Lower leg skin (tissue), 4 donors: ENCODE data around the gene SCUBE3. TPM values are rescaled to one million over a fixed set of nuclear protein-coding genes. Genes with fewer than 3 reads are reported as not detected.

Experiments used
- DNase-seq, 2 donors: peaks; one replicate each; pipeline ENCODE4 v3.0.0-alpha.2; 2019; ENCODE audit warnings: low spot score in 2 of 2
- H3K4me3 ChIP-seq: fragments of 200-600 bp; sonication (generic); 2 replicates; pipeline ENCODE4 v1.5.1; 2017; ENCODE audit warnings: mild to moderate bottlenecking, low read depth; ENCODE audit not compliant: poor library complexity, severe bottlenecking
- POLR2A ChIP-seq, 2 donors: fragments of 450-650 bp; IDR thresholded peaks; one replicate each; pipeline ENCODE4 v1.6.1; 2016 to 2017; ENCODE audit warnings: antibody characterized with exemption in 2 of 2, mild to moderate bottlenecking in 1 of 2, moderate library complexity in 1 of 2
- WGBS, 2 donors: methylation state at CpG; one replicate each; pipeline ENCODE4 v1.1.5; 2018; 5-methylcytosine and 5-hydroxymethylcytosine counted together
- intact Hi-C: fragments of 100-400 bp; cut with DNase I; formaldehyde crosslinking; loops from one replicate; pipeline ENCODE4 v1.15.0; 2023; ENCODE audit warnings: low total_unique reads
- total RNA-seq, 4 donors: library from RNA; depleted of rRNA; stranded (reverse); fragments of >200 nt; gene quantifications; one replicate each; pipeline ENCODE4 v1.1.0, GENCODE V29; 2016
- TF ChIP-seq, protein P1 (sequence below), 3 donors: fragments of 450-650 bp; IDR thresholded peaks; one replicate each; pipeline ENCODE4 v1.5.1; 2016; ENCODE audit warnings: antibody characterized with exemption in 3 of 3, mild to moderate bottlenecking in 3 of 3, moderate library complexity in 2 of 3

SCUBE3 gene
- total RNA-seq, 4 donors from 2014 or later: 0.13 to 0.91 (median 0.39) TPM; not detected in 1

DNA sequence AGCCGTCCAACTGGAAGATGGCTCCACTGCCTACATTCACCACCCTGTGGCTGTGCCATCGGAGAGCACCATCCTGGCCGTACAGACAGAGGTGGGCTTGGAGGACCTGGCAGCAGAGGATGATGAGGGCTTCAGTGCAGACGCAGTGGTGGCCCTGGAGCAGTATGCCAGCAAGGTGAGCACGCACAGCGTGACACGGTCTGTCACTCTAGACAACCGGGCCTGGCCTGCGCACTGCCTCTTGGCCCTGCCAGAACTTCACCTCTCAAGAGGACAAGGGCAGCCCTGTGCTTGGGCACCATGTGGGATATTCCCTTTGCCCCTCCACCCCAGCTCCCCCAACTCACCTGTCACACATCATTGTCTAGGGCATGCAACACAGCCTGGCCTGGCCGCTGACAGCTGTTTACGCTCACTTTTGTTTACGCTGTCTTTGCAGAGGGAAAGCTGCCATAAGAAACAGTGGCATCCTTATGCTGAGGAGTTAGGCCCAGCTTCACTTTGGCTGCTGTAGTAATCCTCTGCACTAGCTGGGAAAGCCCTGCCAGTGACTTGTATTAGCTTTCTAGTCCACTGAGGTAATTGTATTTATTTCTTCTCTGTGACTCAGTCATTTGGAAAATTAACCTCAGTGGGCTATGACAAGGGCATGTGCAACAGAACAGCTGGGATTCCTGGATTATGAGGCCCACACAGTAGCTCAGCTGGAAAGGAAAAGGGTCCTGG lies 74.1 kb downstream of the SCUBE3 start:
- WGBS, 2 donors: 94% methylated on average over 12 of the region's 12 CpGs
- intact Hi-C loops: no loop called here

DNA sequence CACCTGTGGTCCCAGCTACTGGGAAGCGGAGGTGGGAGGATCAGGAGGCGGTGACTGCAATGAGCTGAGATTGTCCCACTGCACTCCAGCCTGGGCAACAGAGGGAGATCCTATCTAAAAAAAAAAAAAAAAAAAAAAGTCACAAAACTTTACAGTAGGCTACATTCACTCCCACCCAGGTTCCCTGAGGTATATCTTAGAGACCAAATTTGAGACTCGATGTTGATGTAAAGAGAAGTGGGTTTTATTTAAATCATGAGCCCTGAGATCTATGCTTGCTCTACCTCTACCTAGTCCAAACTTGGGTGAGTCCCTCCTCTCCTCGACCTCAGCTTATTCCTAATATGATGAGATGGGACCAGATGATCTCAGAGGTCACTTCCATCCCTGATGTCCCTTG lies 75.1 kb downstream of the SCUBE3 start:
- 72 to 73% methylated on average over 4 of the region's 4 CpGs for WGBS, 2 donors
- intact Hi-C loops: no loop called here

More for the DNA sequence above, 74.1 kb downstream of the SCUBE3 start:
- DNase-seq: no peak
- no peak overlapping the region for H3K4me3 ChIP-seq
- TF ChIP-seq, protein P1, sequence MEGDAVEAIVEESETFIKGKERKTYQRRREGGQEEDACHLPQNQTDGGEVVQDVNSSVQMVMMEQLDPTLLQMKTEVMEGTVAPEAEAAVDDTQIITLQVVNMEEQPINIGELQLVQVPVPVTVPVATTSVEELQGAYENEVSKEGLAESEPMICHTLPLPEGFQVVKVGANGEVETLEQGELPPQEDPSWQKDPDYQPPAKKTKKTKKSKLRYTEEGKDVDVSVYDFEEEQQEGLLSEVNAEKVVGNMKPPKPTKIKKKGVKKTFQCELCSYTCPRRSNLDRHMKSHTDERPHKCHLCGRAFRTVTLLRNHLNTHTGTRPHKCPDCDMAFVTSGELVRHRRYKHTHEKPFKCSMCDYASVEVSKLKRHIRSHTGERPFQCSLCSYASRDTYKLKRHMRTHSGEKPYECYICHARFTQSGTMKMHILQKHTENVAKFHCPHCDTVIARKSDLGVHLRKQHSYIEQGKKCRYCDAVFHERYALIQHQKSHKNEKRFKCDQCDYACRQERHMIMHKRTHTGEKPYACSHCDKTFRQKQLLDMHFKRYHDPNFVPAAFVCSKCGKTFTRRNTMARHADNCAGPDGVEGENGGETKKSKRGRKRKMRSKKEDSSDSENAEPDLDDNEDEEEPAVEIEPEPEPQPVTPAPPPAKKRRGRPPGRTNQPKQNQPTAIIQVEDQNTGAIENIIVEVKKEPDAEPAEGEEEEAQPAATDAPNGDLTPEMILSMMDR (IDR thresholded peaks at IDR 0.05): no peak
- TF ChIP-seq POLR2A (IDR thresholded peaks at IDR 0.05): no peak

DNA sequence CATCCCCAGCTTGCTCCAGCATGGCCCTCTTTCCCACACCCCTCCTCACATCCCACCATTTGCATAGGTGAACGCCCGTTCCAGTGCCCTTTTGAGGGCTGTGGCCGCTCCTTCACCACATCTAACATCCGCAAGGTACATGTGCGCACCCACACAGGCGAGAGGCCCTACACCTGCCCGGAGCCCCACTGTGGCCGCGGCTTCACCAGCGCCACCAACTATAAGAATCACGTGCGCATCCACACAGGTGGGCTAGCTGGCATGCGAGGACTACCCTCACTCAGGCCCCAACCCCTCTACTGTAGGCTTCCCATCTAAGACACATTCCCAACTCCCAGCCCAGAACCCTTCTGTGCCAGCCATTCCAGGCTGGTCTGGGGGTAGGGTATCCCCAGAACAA lies 77.7 kb downstream of the SCUBE3 start:
- no peak for DNase-seq
- no peak overlapping the region for H3K4me3 ChIP-seq
- TF ChIP-seq POLR2A (IDR thresholded peaks at IDR 0.05): no peak
- TF ChIP-seq, protein P1 (IDR thresholded peaks at IDR 0.05): no peak
- WGBS, 2 donors: 90 to 91% methylated on average over 13 of the region's 13 CpGs
- intact Hi-C loops: no loop called here

More for the DNA sequence above, 75.1 kb downstream of the SCUBE3 start:
- no peak overlapping the region for H3K4me3 ChIP-seq
- TF ChIP-seq POLR2A (IDR thresholded peaks at IDR 0.05): no peak
- TF ChIP-seq, protein P1 (IDR thresholded peaks at IDR 0.05): no peak
- no peak for DNase-seq

DNA sequence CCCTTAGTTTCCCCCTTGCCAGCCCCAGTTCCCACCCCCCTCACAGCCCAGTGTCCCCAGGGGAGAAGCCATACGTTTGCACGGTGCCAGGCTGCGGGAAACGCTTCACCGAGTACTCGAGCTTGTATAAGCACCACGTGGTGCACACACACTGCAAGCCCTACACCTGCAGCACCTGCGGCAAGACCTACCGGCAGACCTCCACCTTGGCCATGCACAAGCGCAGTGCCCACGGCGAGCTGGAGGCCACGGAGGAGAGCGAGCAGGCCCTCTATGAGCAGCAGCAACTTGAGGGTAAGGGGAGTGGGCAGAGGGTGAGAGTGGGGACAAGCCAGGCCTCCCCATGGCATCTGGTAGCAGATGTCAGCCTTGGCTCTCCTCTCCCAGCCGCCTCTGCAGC lies 78.7 kb downstream of the SCUBE3 start:
- intact Hi-C loops: no loop called here
- no peak for DNase-seq
- TF ChIP-seq, protein P1 (IDR thresholded peaks at IDR 0.05): no peak
- no peak for TF ChIP-seq POLR2A (IDR thresholded peaks at IDR 0.05)
- 72 to 76% methylated on average over 15 of the region's 15 CpGs for WGBS, 2 donors
- no peak overlapping the region for H3K4me3 ChIP-seq

DNA sequence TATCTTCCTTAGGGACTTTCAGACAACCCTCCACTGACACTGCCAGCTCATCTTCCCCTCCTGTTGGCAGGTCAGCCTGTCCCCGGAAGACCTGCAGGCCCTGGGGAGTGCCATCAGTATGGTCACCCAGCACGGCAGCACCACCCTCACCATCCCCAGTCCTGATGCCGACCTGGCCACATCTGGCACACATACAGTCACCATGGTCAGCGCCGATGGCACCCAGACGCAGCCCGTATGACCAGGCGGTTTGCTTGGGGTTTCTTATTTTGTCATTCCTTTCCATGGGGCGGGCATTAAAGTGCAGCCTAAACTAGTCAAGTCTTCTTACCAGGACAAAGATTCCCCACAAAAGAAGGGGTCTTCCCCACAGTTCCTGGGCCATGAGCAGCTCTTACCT lies 79.9 kb downstream of the SCUBE3 start:
- no peak overlapping the region for H3K4me3 ChIP-seq
- intact Hi-C loops: no loop called here
- TF ChIP-seq POLR2A (IDR thresholded peaks at IDR 0.05): no peak
- TF ChIP-seq, protein P1 (IDR thresholded peaks at IDR 0.05): no peak
- 91 to 95% methylated on average over 9 of the region's 9 CpGs for WGBS, 2 donors
- no peak for DNase-seq
